ENCODE data around the gene UBAC1.

GRCh38 chr9:136006169-136006568 lies 45.0 kb upstream of the UBAC1 start:
- TF ChIP-seq CTCF (IDR thresholded peaks at IDR 0.05) (no peak), POLR2AphosphoS5 (IDR thresholded peaks at IDR 0.05) (no peak), POLR2A (IDR thresholded peaks at IDR 0.05) (no peak), EP300 (IDR thresholded peaks at IDR 0.05) (no peak)
